Bladder microvascular endothelial cell (primary cell): ENCODE results near the gene ZNF718. TPM values are rescaled to one million over a fixed set of nuclear protein-coding genes. Genes with fewer than 3 reads are reported as not detected.

Experiments
- total RNA-seq: library from RNA; depleted of rRNA; stranded (reverse); fragments of >200 nt; gene quantifications from 2 replicates; pipeline ENCODE4 v1.2.3, GENCODE V29; 2014

The ZNF718 gene
- 4.9 and 9.6 TPM in 2 replicates for total RNA-seq

DNA sequence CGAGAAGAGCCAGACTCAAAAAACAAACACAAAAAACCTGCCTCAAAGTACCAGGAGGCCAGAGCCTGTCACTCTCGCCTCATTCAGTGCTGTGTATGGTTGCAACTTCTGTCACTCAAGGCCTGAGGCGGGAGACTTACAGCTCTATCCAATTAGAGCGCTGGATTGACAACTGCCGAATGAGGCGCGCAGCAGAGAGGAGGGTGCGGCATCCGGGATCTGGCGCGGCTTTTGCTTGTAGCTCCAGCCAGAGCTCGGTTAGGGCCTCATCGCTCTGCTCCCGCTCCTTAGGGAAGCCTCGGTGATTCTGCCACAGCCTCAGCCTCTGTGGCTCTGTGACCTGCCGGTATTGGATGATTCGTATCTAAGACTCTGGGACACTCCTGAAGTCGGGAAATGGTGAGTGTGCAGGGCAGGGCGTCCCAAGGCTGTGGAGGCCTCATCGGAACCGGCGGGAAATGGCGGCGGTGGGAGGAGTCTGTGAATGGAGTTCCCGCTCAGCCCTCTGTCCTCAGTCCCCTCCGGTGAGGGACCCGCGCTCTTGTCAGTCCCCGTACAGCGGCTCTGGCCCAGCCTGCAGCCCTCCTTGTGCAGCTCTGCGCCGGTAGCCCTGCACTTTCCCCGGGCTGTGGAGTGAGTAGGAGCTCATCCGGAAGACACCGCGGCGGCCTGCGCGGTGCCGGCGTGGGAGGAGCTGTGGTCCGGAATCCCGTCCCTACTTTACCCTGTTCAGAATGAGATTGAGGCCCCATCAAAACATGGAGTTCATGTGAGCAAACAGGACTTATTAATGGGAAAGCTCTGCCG lies at the start of gene ZNF718:
Gene ZNF718, plus strand, starts transcription at position 227 of the 807 bp plus-strand sequence. Its CDS starts 170 bp downstream, at position 397.

Other genes starting within 250 kb of the ZNF718 start
- 5.2 and 21.3 TPM in 2 replicates for gene ZNF595, start 71.2 kb upstream of the ZNF718 start, total RNA-seq
- gene ZNF732, start 181.0 kb downstream of the ZNF718 start, total RNA-seq, result 0.81 and 0.88 TPM in 2 replicates
- gene ZNF141, start 213.3 kb downstream of the ZNF718 start, total RNA-seq, result 8.6 and 14.8 TPM in 2 replicates